SK-N-SH (cell line): ENCODE results near the gene IKZF2. TPM values are rescaled to one million over a fixed set of nuclear protein-coding genes. Genes with fewer than 3 reads are reported as not detected.

Source experiments
- CTCF ChIA-PET: fragments of 300-600, 350-600 bp; formaldehyde crosslinking; extraction: SDS; loops from one replicate; lab custom pipeline; 2021; lab: Yijun Ruan, JAX
- POLR2A ChIA-PET: fragments of 350-600 bp; sonication (Branson Sonifier 250); formaldehyde crosslinking; extraction: SDS; loops from one replicate; lab custom pipeline; 2020; ENCODE audit warnings: antibody characterized with exemption, inconsistent platforms; lab: Yijun Ruan, JAX
- DNase-seq: peaks from one replicate; pipeline ENCODE4 v3.0.0; 2012
- H2AFZ ChIP-seq: fragments of 200-600 bp; sonication (generic); 2 replicates; pipeline ENCODE4 v1.8.1; 2016; ENCODE audit warnings: antibody characterized with exemption, mild to moderate bottlenecking, low read depth
- H3F3A ChIP-seq: fragments of 200-600 bp; sonication (generic); replicated peaks from 2 replicates; pipeline ENCODE3; 2016; ENCODE audit warnings: antibody characterized with exemption, mild to moderate bottlenecking; ENCODE audit not compliant: insufficient read depth
- H3K27ac ChIP-seq, 2 experiments: fragments of 200-500 bp in 1 of 2; fragments of 200-600 bp in 1 of 2; sonication (Bioruptor generic) in 1 of 2; sonication (generic), shearing (Covaris generic) in 1 of 2; 2 replicates each; pipeline versions ENCODE4 v1.5.1 to v1.6.1; 2014 to 2016; ENCODE audit warnings: low read depth in 2 of 2, inconsistent platforms in 1 of 2, low read length in 1 of 2, mild to moderate bottlenecking in 1 of 2, mixed read lengths in 1 of 2
- H3K27me3 ChIP-seq: fragments of 200-600 bp; sonication (generic), shearing (Covaris generic); 2 replicates; pipeline ENCODE4 v1.6.1; 2016; ENCODE audit warnings: mixed run types; ENCODE audit not compliant: insufficient read depth
- H3K36me3 ChIP-seq, 2 experiments: fragments of 200-500 bp in 1 of 2; fragments of 200-600 bp in 1 of 2; sonication (Bioruptor generic) in 1 of 2; sonication (generic) in 1 of 2; replicated peaks in 1 of 2; 2 replicates each; pipeline versions ENCODE3 to v1.5.1; 2014 to 2016; ENCODE audit warnings: low read length in 1 of 2, mild to moderate bottlenecking in 1 of 2; ENCODE audit not compliant: insufficient read depth in 2 of 2, control insufficient read depth in 1 of 2
- H3K4me1 ChIP-seq, 2 experiments: fragments of 200-500 bp in 1 of 2; fragments of 200-600 bp in 1 of 2; sonication (Bioruptor generic) in 1 of 2; sonication (generic), shearing (Covaris generic) in 1 of 2; 2 replicates each; pipeline versions ENCODE4 v1.5.1 to v1.6.1; 2014 to 2016; ENCODE audit warnings: low read depth in 1 of 2, low read length in 1 of 2, mixed run types in 1 of 2; ENCODE audit not compliant: insufficient read depth in 2 of 2, control insufficient read depth in 1 of 2
- H3K4me2 ChIP-seq: fragments of 200-600 bp; sonication (generic), shearing (Covaris generic); 2 replicates; pipeline ENCODE4 v1.6.1; 2017; ENCODE audit warnings: mixed run types
- H3K4me3 ChIP-seq, 2 experiments: fragments of 200-500 bp in 1 of 2; fragments of 200-600 bp in 1 of 2; sonication (Bioruptor generic) in 1 of 2; sonication (generic), shearing (Covaris generic) in 1 of 2; 2 replicates each; pipeline versions ENCODE4 v1.5.1 to v1.8.1; 2014 to 2016; ENCODE audit warnings: low read depth in 2 of 2, inconsistent platforms in 1 of 2, low read length in 1 of 2, mild to moderate bottlenecking in 1 of 2, mixed read lengths in 1 of 2, moderate library complexity in 1 of 2
- H3K79me2 ChIP-seq: fragments of 200-600 bp; sonication (generic); 2 replicates; pipeline ENCODE4 v1.8.1; 2017; ENCODE audit warnings: mild to moderate bottlenecking; ENCODE audit not compliant: insufficient read depth
- H3K9ac ChIP-seq: fragments of 200-600 bp; sonication (generic); 2 replicates; pipeline ENCODE4 v1.6.1; 2017; ENCODE audit warnings: mixed run types
- H3K9me2 ChIP-seq: fragments of 200-600 bp; sonication (generic); 2 replicates; pipeline ENCODE4 v1.6.1; 2017; ENCODE audit warnings: mixed run types
- H3K9me3 ChIP-seq: fragments of 200-600 bp; sonication (generic); 2 replicates; pipeline ENCODE4 v1.6.1; 2017; ENCODE audit warnings: mixed run types, mild to moderate bottlenecking, moderate library complexity
- H4K20me1 ChIP-seq: fragments of 200-600 bp; sonication (generic); 2 replicates; pipeline ENCODE4 v1.6.1; 2017; ENCODE audit warnings: mild to moderate bottlenecking, mixed run types; ENCODE audit not compliant: insufficient read depth
- CTCF ChIP-seq: fragments of 200-600 bp; sonication (generic); IDR thresholded peaks from 2 replicates; pipeline ENCODE4 v1.6.1; 2017; ENCODE audit warnings: antibody characterized with exemption, mild to moderate bottlenecking, moderate library complexity
- ELF1 ChIP-seq: IDR thresholded peaks from 2 replicates; pipeline ENCODE4 v1.4.0; 2012
- EP300 ChIP-seq, 2 experiments: IDR thresholded peaks; 2 replicates each; pipeline versions ENCODE4 v1.4.0 to v1.6.1; 2012; ENCODE audit warnings: borderline replicate concordance in 1 of 2, low read depth in 1 of 2, low read length in 1 of 2
- FOSL2 ChIP-seq: IDR thresholded peaks from 2 replicates; pipeline ENCODE4 v1.4.0; 2012; ENCODE audit warnings: low read depth, mild to moderate bottlenecking, moderate library complexity, borderline replicate concordance
- FOXJ3 ChIP-seq: sonication (generic); formaldehyde crosslinking; IDR thresholded peaks from 2 replicates; pipeline ENCODE4 v1.5.1; 2020; ENCODE audit warnings: mild to moderate bottlenecking, missing genetic modification reagents
- GATA2 ChIP-seq: sonication (generic); formaldehyde crosslinking; IDR thresholded peaks from 2 replicates; pipeline ENCODE4 v1.5.0; 2020; ENCODE audit warnings: mild to moderate bottlenecking, missing genetic modification reagents
- JUND ChIP-seq: IDR thresholded peaks from 2 replicates; pipeline ENCODE4 v1.4.0; 2012
- MEF2A ChIP-seq: IDR thresholded peaks from 2 replicates; pipeline ENCODE4 v1.4.0; 2012; ENCODE audit warnings: low read depth, borderline replicate concordance
- NFIC ChIP-seq: IDR thresholded peaks from 2 replicates; pipeline ENCODE4 v1.4.0; 2012; ENCODE audit warnings: borderline replicate concordance
- NRF1 ChIP-seq: IDR thresholded peaks from 2 replicates; pipeline ENCODE4 v1.6.1; 2012; ENCODE audit warnings: low read depth, mild to moderate bottlenecking, low read length
- POLR2AphosphoS5 ChIP-seq: IDR thresholded peaks from 2 replicates; pipeline ENCODE4 v1.6.1; 2012; ENCODE audit warnings: low read depth, low read length
- RFX5 ChIP-seq: IDR thresholded peaks from 2 replicates; pipeline ENCODE4 v1.6.1; 2012; ENCODE audit warnings: mild to moderate bottlenecking, improper control_type of control experiment, low read length
- SIN3A ChIP-seq: IDR thresholded peaks from 2 replicates; pipeline ENCODE4 v1.6.1; 2012; ENCODE audit warnings: low read depth, mild to moderate bottlenecking, low read length, moderate library complexity, borderline replicate concordance
- SMC3 ChIP-seq: IDR thresholded peaks from 2 replicates; pipeline ENCODE4 v1.6.1; 2012; ENCODE audit warnings: low read depth, low read length, improper control_type of control experiment
- YY1 ChIP-seq: IDR thresholded peaks from 2 replicates; pipeline ENCODE4 v1.4.0; 2012; ENCODE audit warnings: low read depth, mild to moderate bottlenecking
- ZBTB33 ChIP-seq: IDR thresholded peaks from 2 replicates; pipeline ENCODE4 v1.4.0; 2012; ENCODE audit warnings: low read depth, borderline replicate concordance
- WGBS: methylation state at CpG from one replicate; pipeline ENCODE4 v1.1.6; 2017; ENCODE audit warnings: low lambda C conversion rate; 5-methylcytosine and 5-hydroxymethylcytosine counted together
- polyA plus RNA-seq, 3 experiments: library from polyadenylated mRNA; depleted of rRNA; stranded (reverse); fragments of >200 nt; gene quantifications; 2 replicates each; pipeline ENCODE4 v1.2.3, GENCODE V29; 2012
- TF ChIP-seq, protein P1 (sequence below): IDR thresholded peaks from 2 replicates; pipeline ENCODE4 v1.4.0; 2012; ENCODE audit warnings: low read depth
- TF ChIP-seq, protein P2 (sequence below): IDR thresholded peaks from 2 replicates; pipeline ENCODE4 v1.4.0; 2012; ENCODE audit warnings: low read depth, borderline replicate concordance
- TF ChIP-seq, protein P3 (sequence below): fragments of 150-350 bp; IDR thresholded peaks from 2 replicates; pipeline ENCODE4 v1.6.1; 2016; ENCODE audit warnings: mild to moderate bottlenecking, low read depth, low read length

The IKZF2 gene
- polyA plus RNA-seq, 1 of the 3 experiments (the other 2 are of a cell fraction) = 1.3 TPM

- Histone ChIP-seq H4K20me1 (no peaks in the 10 kb centered on the region), H3F3A (no peaks in the 10 kb centered on the region), H3K27ac (no peak overlapping the region), H3K27me3 (no peaks in the 10 kb centered on the region), H3K4me1 (no peaks in the 10 kb centered on the region; a peak in 2 of 4 replicates), H3K79me2 (no peaks in the 10 kb centered on the region), H3K36me3 (peaks cover 0 to 4% of the 10 kb centered on the region in 2 experiments), H3K4me2 (no peak overlapping the region), H3K9ac (no peak overlapping the region), H3K4me3 (no peak overlapping the region), H3K9me3 (no peaks in the 10 kb centered on the region), H3K9me2 (no peaks in the 10 kb centered on the region), H2AFZ (no peak overlapping the region)
- WGBS = 89% methylated on average over 5 of the region's 5 CpGs
- ChIA-PET CTCF (no interaction called here), POLR2A (no interaction called here)
- TF ChIP-seq RFX5 (no peak), ELF1 (no peak), SIN3A (no peak), NFIC (no peak), JUND (no peak), ZBTB33 (no peak), YY1 (no peak), GATA2 (no peak), FOXJ3 (no peak), POLR2AphosphoS5 (no peak), FOSL2 (no peak), EP300 (IDR thresholded peaks at IDR 0.05; ENCODE audit: borderline replicate concordance in 1 of 2, low read depth in 1 of 2, low read length in 1 of 2) (no peak)
- TF ChIP-seq, protein P1, sequence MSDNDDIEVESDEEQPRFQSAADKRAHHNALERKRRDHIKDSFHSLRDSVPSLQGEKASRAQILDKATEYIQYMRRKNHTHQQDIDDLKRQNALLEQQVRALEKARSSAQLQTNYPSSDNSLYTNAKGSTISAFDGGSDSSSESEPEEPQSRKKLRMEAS = no peak
- DNase-seq = no peak
Measured at GRCh38 chr2:213004197-213004821, 147.1 kb downstream of the IKZF2 start.

DNA sequence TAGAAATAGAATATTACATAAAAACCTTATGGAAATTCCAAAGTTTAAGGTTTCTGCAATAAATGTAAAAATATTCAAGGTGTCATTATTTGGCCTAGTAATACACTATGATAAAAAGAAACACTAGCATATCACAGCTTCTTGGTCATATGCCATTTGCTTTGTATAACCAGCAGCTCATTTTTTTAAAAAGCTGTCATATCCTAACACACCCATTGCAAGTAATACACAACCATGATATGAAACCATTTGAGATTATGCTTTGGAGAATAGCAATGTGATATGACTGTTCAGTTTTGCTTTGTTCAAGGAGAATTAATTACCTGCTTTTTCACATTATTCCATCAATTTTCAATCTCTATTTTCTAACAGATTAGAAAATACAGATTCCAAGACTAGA is 149.0 kb downstream of the IKZF2 start:
- Histone ChIP-seq H3K9me3 (no peaks in the 10 kb centered on the region), H3K9me2 (no peaks in the 10 kb centered on the region), H3K27me3 (no peaks in the 10 kb centered on the region), H3K36me3 (no peaks in the 10 kb centered on the region), H3F3A (no peaks in the 10 kb centered on the region), H3K9ac (no peak overlapping the region), H3K4me1 (no peaks in the 10 kb centered on the region; a peak in 2 of 4 replicates), H3K4me3 (no peak overlapping the region), H4K20me1 (no peaks in the 10 kb centered on the region), H3K79me2 (no peaks in the 10 kb centered on the region), H3K4me2 (no peak overlapping the region), H3K27ac (no peak overlapping the region), H2AFZ (no peak overlapping the region)
- no peak for DNase-seq
- CTCF ChIA-PET = no interaction called here
- POLR2A ChIA-PET = no interaction called here
- TF ChIP-seq NRF1 = no peak
- no peak for TF ChIP-seq ZBTB33
- TF ChIP-seq, protein P2, sequence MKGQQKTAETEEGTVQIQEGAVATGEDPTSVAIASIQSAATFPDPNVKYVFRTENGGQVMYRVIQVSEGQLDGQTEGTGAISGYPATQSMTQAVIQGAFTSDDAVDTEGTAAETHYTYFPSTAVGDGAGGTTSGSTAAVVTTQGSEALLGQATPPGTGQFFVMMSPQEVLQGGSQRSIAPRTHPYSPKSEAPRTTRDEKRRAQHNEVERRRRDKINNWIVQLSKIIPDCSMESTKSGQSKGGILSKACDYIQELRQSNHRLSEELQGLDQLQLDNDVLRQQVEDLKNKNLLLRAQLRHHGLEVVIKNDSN = no peak
- TF ChIP-seq POLR2AphosphoS5 = no peak
- no peak for TF ChIP-seq JUND
- TF ChIP-seq MEF2A = no peak
- no peak for TF ChIP-seq RFX5
- no peak for TF ChIP-seq GATA2
- no peak for TF ChIP-seq CTCF
- no peak for TF ChIP-seq NFIC
- TF ChIP-seq, protein P3, sequence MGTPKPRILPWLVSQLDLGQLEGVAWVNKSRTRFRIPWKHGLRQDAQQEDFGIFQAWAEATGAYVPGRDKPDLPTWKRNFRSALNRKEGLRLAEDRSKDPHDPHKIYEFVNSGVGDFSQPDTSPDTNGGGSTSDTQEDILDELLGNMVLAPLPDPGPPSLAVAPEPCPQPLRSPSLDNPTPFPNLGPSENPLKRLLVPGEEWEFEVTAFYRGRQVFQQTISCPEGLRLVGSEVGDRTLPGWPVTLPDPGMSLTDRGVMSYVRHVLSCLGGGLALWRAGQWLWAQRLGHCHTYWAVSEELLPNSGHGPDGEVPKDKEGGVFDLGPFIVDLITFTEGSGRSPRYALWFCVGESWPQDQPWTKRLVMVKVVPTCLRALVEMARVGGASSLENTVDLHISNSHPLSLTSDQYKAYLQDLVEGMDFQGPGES = no peak
- no peak for TF ChIP-seq SMC3
